ENCODE measurements around the gene PROM2.

GRCh38 chr2:95325026-95325425 is 50.8 kb downstream of the PROM2 start:
- TF ChIP-seq CTCF (conservative IDR thresholded peaks at IDR 0.05) (no peak), ZFX (IDR thresholded peaks at IDR 0.05) (no peak)
